ENCODE data around the gene PSMD1.

PSMD1 gene

DNA sequence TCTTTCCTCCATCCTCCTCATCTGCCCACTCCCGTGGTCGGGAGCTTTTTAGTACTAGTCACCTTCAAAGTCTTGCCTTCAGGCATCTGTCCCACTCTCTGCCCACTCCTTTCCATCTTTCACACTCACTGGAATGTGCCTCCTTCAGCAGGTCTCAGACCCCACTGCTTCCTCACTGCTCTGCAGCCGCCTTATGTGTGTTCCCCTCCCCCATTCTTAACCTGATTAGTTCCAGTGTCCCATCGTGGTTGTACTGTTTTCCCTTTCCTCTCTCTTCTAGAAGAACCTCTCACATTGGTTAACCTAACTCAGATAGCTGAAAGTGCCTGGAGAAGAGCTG is 144.8 kb downstream of the PSMD1 start:
- H3K27me3 ChIP-seq (replicated peaks; ENCODE audit: control insufficient read depth, insufficient read depth, low read length): no peaks in the 10 kb centered on the region
- no peak overlapping the region for H3K4me3 ChIP-seq (replicated peaks; ENCODE audit: low read depth, low read length)
- TF ChIP-seq, protein P1, sequence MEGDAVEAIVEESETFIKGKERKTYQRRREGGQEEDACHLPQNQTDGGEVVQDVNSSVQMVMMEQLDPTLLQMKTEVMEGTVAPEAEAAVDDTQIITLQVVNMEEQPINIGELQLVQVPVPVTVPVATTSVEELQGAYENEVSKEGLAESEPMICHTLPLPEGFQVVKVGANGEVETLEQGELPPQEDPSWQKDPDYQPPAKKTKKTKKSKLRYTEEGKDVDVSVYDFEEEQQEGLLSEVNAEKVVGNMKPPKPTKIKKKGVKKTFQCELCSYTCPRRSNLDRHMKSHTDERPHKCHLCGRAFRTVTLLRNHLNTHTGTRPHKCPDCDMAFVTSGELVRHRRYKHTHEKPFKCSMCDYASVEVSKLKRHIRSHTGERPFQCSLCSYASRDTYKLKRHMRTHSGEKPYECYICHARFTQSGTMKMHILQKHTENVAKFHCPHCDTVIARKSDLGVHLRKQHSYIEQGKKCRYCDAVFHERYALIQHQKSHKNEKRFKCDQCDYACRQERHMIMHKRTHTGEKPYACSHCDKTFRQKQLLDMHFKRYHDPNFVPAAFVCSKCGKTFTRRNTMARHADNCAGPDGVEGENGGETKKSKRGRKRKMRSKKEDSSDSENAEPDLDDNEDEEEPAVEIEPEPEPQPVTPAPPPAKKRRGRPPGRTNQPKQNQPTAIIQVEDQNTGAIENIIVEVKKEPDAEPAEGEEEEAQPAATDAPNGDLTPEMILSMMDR (IDR thresholded peaks at IDR 0.05; ENCODE audit: insufficient read depth, low read length, poor library complexity, severe bottlenecking): no peak
- H3K36me3 ChIP-seq (ENCODE audit: control insufficient read depth, insufficient read depth, low read length): no peaks in the 10 kb centered on the region
- no peak for DNase-seq (ENCODE audit: extremely low read depth, insufficient read length)

DNA sequence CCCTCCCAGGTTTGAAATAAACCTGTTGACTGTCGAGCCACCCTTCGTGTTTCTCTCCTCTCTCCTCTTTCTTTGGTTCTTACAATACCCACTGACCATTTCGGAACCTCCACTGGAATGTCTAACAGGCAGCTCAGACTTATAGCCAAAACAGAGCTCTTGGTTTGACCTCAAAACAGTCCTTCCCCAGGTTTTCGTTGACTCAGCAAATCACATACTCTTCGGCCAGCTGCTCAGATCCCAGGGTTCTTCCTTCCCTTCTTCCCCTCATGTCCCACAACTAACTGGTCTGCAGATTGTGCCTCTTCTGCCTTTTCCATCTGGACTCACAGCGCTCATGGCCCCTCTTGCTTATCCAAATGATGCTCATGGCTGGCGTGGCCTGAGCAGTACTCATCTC is 146.4 kb downstream of the PSMD1 start:
- Histone ChIP-seq H3K36me3 (ENCODE audit: control insufficient read depth, insufficient read depth, low read length) (no peaks in the 10 kb centered on the region), H3K4me3 (replicated peaks; ENCODE audit: low read depth, low read length) (no peak overlapping the region), H3K27me3 (replicated peaks; ENCODE audit: control insufficient read depth, insufficient read depth, low read length) (no peaks in the 10 kb centered on the region)
- DNase-seq (ENCODE audit: extremely low read depth, insufficient read length): no peak
- TF ChIP-seq, protein P1 (IDR thresholded peaks at IDR 0.05; ENCODE audit: insufficient read depth, low read length, poor library complexity, severe bottlenecking): no peak

DNA sequence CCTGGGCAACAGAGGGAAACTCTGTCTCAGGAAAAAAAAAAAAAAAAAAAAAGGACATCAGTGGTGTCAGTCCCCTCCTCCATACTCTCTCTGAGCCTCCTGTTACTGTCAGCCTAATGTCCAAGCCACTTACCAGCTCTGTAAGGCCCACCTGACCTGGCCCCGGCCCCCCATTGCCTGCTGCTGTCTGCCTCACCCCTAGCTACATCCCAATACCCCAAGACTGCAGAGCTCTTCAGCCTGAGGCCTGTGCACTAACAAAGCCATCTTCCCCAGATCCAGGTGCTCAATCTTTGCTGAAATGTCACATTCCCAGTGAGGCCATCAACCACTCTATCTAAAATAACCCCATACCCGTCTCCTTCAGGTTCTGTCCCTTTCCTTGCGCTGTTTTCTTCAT is 147.5 kb downstream of the PSMD1 start:
- TF ChIP-seq, protein P1 (IDR thresholded peaks at IDR 0.05; ENCODE audit: insufficient read depth, low read length, poor library complexity, severe bottlenecking): no peak
- no peak overlapping the region for H3K4me3 ChIP-seq (replicated peaks; ENCODE audit: low read depth, low read length)

DNA sequence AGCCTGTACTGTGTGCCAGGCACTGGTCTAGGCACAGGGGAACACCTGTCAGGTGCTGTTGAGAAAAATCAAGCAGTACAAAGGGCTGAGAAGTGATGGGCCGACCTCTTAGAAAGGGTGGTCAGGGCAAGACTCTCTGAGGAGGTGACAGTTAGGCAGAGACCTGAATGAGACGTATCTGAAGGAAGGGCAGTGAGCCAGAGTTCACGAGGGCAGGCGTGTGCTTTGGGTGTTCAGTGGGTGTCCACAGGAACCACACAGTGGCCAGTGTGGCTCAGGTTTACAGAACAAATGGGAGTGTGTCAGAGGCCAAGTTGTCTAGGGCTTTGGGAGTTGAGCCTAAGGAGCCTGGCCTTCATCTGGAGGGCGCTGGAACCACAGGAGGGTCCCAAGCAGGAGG is 147.9 kb downstream of the PSMD1 start:
- Histone ChIP-seq H3K36me3 (ENCODE audit: control insufficient read depth, insufficient read depth, low read length) (no peaks in the 10 kb centered on the region), H3K27me3 (replicated peaks; ENCODE audit: control insufficient read depth, insufficient read depth, low read length) (no peaks in the 10 kb centered on the region), H3K4me3 (replicated peaks; ENCODE audit: low read depth, low read length) (no peak overlapping the region)
- DNase-seq (ENCODE audit: extremely low read depth, insufficient read length): no peak
- TF ChIP-seq, protein P1 (IDR thresholded peaks at IDR 0.05; ENCODE audit: insufficient read depth, low read length, poor library complexity, severe bottlenecking): no peak

More for the DNA sequence above, 147.5 kb downstream of the PSMD1 start:
- H3K27me3 ChIP-seq (replicated peaks; ENCODE audit: control insufficient read depth, insufficient read depth, low read length): no peaks in the 10 kb centered on the region
- no peak for DNase-seq (ENCODE audit: extremely low read depth, insufficient read length)
- no peaks in the 10 kb centered on the region for H3K36me3 ChIP-seq (ENCODE audit: control insufficient read depth, insufficient read depth, low read length)

DNA sequence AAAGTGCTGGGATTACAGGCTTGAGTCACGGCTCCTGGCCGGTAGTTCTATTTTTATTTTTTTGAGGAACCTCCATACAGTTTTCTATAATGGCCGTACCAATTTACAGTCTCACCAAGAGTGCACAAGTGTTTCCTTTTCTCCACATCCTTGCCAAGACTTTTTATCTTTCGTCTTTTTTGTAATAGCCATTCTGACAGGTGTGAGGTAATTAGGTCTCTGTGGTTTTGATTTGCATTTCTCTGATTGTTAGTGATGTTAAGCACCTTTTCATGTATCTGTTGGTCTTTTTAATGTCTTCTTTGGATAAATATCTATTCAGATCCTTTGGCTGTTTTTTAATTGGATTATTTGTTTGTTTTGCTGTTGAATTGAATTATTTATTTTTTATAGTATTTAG is 151.1 kb downstream of the PSMD1 start:
- no peaks in the 10 kb centered on the region for H3K27me3 ChIP-seq (replicated peaks; ENCODE audit: control insufficient read depth, insufficient read depth, low read length)
- DNase-seq (ENCODE audit: extremely low read depth, insufficient read length): no peak
- TF ChIP-seq, protein P1 (IDR thresholded peaks at IDR 0.05; ENCODE audit: insufficient read depth, low read length, poor library complexity, severe bottlenecking): no peak
- no peak overlapping the region for H3K4me3 ChIP-seq (replicated peaks; ENCODE audit: low read depth, low read length)
- H3K36me3 ChIP-seq (ENCODE audit: control insufficient read depth, insufficient read depth, low read length): no peaks in the 10 kb centered on the region

DNA sequence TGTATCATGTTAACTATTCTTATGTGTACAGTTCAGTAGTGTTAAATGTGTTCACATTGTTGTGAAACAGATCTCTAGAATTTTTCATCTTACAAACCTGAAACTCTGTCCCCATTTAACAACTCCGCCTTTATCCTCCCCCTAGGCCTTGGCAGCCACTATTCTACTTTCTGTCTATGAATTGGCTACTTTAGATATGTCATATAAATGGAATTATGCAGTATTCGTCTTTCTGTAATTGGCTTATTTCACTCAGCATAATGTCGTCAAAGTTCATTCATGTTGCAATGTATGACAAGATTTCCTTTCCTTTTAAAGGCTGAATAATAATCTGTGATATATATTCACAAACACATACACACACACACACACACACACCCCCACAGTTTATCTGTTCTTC is 154.1 kb downstream of the PSMD1 start:
- no peaks in the 10 kb centered on the region; the same call in none of the 2 replicates for H3K36me3 ChIP-seq (ENCODE audit: control insufficient read depth, insufficient read depth, low read length)
- TF ChIP-seq, protein P1 (IDR thresholded peaks at IDR 0.05; ENCODE audit: insufficient read depth, low read length, poor library complexity, severe bottlenecking): no peak
- DNase-seq (ENCODE audit: extremely low read depth, insufficient read length): no peak
- no peaks in the 10 kb centered on the region for H3K27me3 ChIP-seq (replicated peaks; ENCODE audit: control insufficient read depth, insufficient read depth, low read length)
- H3K4me3 ChIP-seq (replicated peaks; ENCODE audit: low read depth, low read length): no peak overlapping the region

All from GM06990 (cell line).